Liver (tissue), 3 donors: ENCODE results near the gene CDK5R1.

Experiments
- ATF3 ChIP-seq: IDR thresholded peaks from 2 replicates; pipeline ENCODE4 v1.6.1; 2016; ENCODE audit warnings: antibody characterized with exemption
- EGR1 ChIP-seq, 2 donors: IDR thresholded peaks; 2 replicates each; pipeline ENCODE4 v1.6.1; 2016 to 2018; ENCODE audit warnings: antibody characterized with exemption in 2 of 2, low read depth in 2 of 2
- GABPA ChIP-seq, 2 donors: IDR thresholded peaks in 1 of 2; conservative IDR thresholded peaks in 1 of 2; 2 replicates each; pipeline ENCODE4 v1.6.1; 2016; ENCODE audit warnings: antibody characterized with exemption in 2 of 2, mild to moderate bottlenecking in 1 of 2, moderate library complexity in 1 of 2
- REST ChIP-seq: IDR thresholded peaks from 2 replicates; pipeline ENCODE4 v1.6.1; 2016; ENCODE audit warnings: antibody characterized with exemption, mild to moderate bottlenecking
- SP1 ChIP-seq: IDR thresholded peaks from 2 replicates; pipeline ENCODE4 v1.6.1; 2018; ENCODE audit warnings: antibody characterized with exemption, mild to moderate bottlenecking
- YY1 ChIP-seq: IDR thresholded peaks from 2 replicates; pipeline ENCODE4 v1.6.1; 2016; ENCODE audit warnings: antibody characterized with exemption, mild to moderate bottlenecking
- TF ChIP-seq, protein P1 (sequence below): fragments of 150-350 bp; IDR thresholded peaks from 2 replicates; pipeline ENCODE4 v1.5.1; 2017; ENCODE audit warnings: improper control_type of control experiment, low read depth, low read length; ENCODE audit not compliant: missing input control
- donor health status: healthy.
- donor health status: healthy.

DNA sequence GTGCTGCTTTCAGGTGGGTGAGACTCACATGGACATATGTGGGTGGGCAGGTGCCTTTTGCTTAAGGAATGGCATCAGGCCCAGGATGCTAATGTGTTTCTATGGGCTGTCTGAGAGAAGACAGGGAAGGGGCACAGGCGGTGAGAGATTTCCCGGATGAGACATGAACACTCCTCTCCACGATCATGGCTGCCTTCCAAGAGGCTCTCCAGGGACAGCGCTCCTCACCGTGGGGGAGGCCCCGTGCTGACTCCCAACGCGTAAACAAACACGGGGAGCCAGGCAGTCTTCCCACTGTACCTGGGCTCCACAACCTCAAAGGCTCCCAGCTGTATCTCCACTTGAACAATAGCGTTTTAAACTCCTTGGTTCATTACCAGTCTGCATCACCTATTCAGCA lies 42.8 kb downstream of the CDK5R1 start:
- TF ChIP-seq, protein P1, sequence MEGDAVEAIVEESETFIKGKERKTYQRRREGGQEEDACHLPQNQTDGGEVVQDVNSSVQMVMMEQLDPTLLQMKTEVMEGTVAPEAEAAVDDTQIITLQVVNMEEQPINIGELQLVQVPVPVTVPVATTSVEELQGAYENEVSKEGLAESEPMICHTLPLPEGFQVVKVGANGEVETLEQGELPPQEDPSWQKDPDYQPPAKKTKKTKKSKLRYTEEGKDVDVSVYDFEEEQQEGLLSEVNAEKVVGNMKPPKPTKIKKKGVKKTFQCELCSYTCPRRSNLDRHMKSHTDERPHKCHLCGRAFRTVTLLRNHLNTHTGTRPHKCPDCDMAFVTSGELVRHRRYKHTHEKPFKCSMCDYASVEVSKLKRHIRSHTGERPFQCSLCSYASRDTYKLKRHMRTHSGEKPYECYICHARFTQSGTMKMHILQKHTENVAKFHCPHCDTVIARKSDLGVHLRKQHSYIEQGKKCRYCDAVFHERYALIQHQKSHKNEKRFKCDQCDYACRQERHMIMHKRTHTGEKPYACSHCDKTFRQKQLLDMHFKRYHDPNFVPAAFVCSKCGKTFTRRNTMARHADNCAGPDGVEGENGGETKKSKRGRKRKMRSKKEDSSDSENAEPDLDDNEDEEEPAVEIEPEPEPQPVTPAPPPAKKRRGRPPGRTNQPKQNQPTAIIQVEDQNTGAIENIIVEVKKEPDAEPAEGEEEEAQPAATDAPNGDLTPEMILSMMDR = no peak
- no peak for TF ChIP-seq YY1
- no peak for TF ChIP-seq REST
- no peak for TF ChIP-seq GABPA (IDR thresholded peaks at IDR 0.05 in 1 of 2, conservative IDR thresholded peaks at IDR 0.05 in 1 of 2)
- no peak for TF ChIP-seq SP1
- no peak for TF ChIP-seq EGR1 (IDR thresholded peaks at IDR 0.05; ENCODE audit: low read depth in 2 of 2)
- TF ChIP-seq ATF3 = no peak
